H1 (cell line): ENCODE measurements around the gene KIF27. TPM values are rescaled to one million over a fixed set of nuclear protein-coding genes. Genes with fewer than 3 reads are reported as not detected.

Experiments
- CHD7 ChIP-seq: fragments of 300-600 bp; sonication (generic); IDR thresholded peaks from 2 replicates; pipeline ENCODE4 v1.7.1; 2012; ENCODE audit warnings: low read length, moderate library complexity, mild to moderate bottlenecking, inconsistent platforms; ENCODE audit not compliant: insufficient replicate concordance
- TBP ChIP-seq: IDR thresholded peaks from 2 replicates; pipeline ENCODE4 v1.6.1; 2011; ENCODE audit warnings: low read depth, low read length, improper control_type of control experiment
- TEAD4 ChIP-seq: IDR thresholded peaks from 2 replicates; pipeline ENCODE4 v1.6.1; 2012; ENCODE audit warnings: low read depth, low read length, inconsistent platforms, mixed read lengths
- polyA plus RNA-seq, 7 experiments: library from polyadenylated mRNA; depleted of rRNA in 3 of 7; stranded (reverse) in 5 of 7; unstranded in 2 of 7; fragments of >200 nt in 5 of 7; fragments of 200-250 nt in 2 of 7; gene quantifications; 1 replicate in 5 of 7; 2 replicates in 1 of 7; 4 replicates in 1 of 7; pipeline versions ENCODE4 v1.2.1 to v1.2.3, GENCODE V29; 2011 to 2013; ENCODE audit warnings: missing spikeins in 2 of 7, mixed read lengths in 2 of 7
- total RNA-seq: library from RNA; stranded (reverse); fragmentation: NEBNext Ultra II Directional; extraction: Animal tissue kit (Norgen Biotek cat#: 25700); gene quantifications from 2 replicates; pipeline ENCODE4 v1.2.1, GENCODE V29; 2021

Gene KIF27
- total and polyA plus RNA-seq, 2 of the 8 experiments (the other 6 are each of a cell fraction or from before 2014, with no cell fraction given): 0.47 to 7.0 TPM

GRCh38 chr9:83932851-83933250 is 11.6 kb upstream of the KIF27 start (continued):
- TF ChIP-seq CHD7 (no peak), TBP (no peak), TEAD4 (no peak)
